GM19397 (cell line): ENCODE measurements around the gene DUSP16.
"Not testable (repeated sequence)": the region's sequence is repeated elsewhere in the genome, so short reads cannot be mapped to it uniquely, and the experiment has no call there.

Source experiments
- ATAC-seq: cut with Tn5 transposase; IDR thresholded peaks from one replicate; pipeline ENCODE4 v1.9.1; 2021; ENCODE audit warnings: mild to moderate bottlenecking, moderate library complexity; ENCODE audit not compliant: unreplicated experiment

Gene DUSP16

GRCh38 chr12:12471982-12472961, 90.4 kb downstream of the DUSP16 start:
- not testable (repeated sequence) for ATAC-seq

GRCh38 chr12:12470751-12471306, 91.8 kb downstream of the DUSP16 start:
- ATAC-seq, result no peak

GRCh38 chr12:12469386-12469785, 93.3 kb downstream of the DUSP16 start:
- ATAC-seq, result no peak

GRCh38 chr12:12468575-12468974, 94.1 kb downstream of the DUSP16 start:
- ATAC-seq, result no peak

GRCh38 chr12:12467688-12468261, 94.9 kb downstream of the DUSP16 start:
- no peak for ATAC-seq

GRCh38 chr12:12467264-12467663, 95.4 kb downstream of the DUSP16 start:
- ATAC-seq, result no peak

- ATAC-seq, result no peak
Observed at GRCh38 chr12:12466157-12466556, 96.5 kb downstream of the DUSP16 start.

- no peak for ATAC-seq
Observed at GRCh38 chr12:12465522-12465921, 97.1 kb downstream of the DUSP16 start.

GRCh38 chr12:12461923-12462315, 100.7 kb downstream of the DUSP16 start:
- ATAC-seq, result no peak

GRCh38 chr12:12460935-12461922, 101.4 kb downstream of the DUSP16 start:
- no peak for ATAC-seq

GRCh38 chr12:12456637-12457036, 106.0 kb downstream of the DUSP16 start:
- ATAC-seq, result no peak

GRCh38 chr12:12454315-12454714, 108.3 kb downstream of the DUSP16 start:
- ATAC-seq, result no peak

- ATAC-seq, result no peak
Observed at GRCh38 chr12:12453635-12454034, 109.0 kb downstream of the DUSP16 start.

GRCh38 chr12:12452326-12452902, 110.2 kb downstream of the DUSP16 start:
- no peak for ATAC-seq

GRCh38 chr12:12451098-12451497, 111.6 kb downstream of the DUSP16 start:
- no peak for ATAC-seq

- no peak for ATAC-seq
Observed at GRCh38 chr12:12450043-12450471, 112.6 kb downstream of the DUSP16 start.

GRCh38 chr12:12449533-12450025, 113.1 kb downstream of the DUSP16 start:
- no peak for ATAC-seq

- no peak for ATAC-seq
Observed at GRCh38 chr12:12447837-12448236, 114.8 kb downstream of the DUSP16 start.

- no peak for ATAC-seq
Observed at GRCh38 chr12:12447236-12447635, 115.4 kb downstream of the DUSP16 start.

GRCh38 chr12:12446786-12447185, 115.9 kb downstream of the DUSP16 start:
- ATAC-seq, result no peak
